Spleen (tissue), 7 donors: Measurements from ENCODE around the gene WDR7.

ENCODE experiments used
- CTCF ChIP-seq, 11 experiments: fragments of 200-600 bp in 7 of 11; fragments of 450-650 bp in 4 of 11; sonication (generic) in 4 of 11; IDR thresholded peaks in 8 of 11; conservative IDR thresholded peaks in 3 of 11; 1 replicate in 7 of 11; 2 replicates in 4 of 11; pipeline versions ENCODE4 v1.4.0 to v1.8.0; 2016 to 2021; ENCODE audit warnings: antibody characterized with exemption in 11 of 11, inconsistent platforms in 4 of 11, mild to moderate bottlenecking in 1 of 11
- POLR2AphosphoS5 ChIP-seq, 3 donors: sonication (generic); formaldehyde crosslinking; IDR thresholded peaks; one replicate each; pipeline ENCODE4 v1.5.1; 2017; ENCODE audit warnings: antibody characterized with exemption in 3 of 3
- donor health status: DM: no; HTN: no; CAD: no; lungs with moderate emphysema.
- donor health status: DM: no; HTN: no; CAD: no.
- donor health status: DM: no; HTN: no; CAD: no.

DNA sequence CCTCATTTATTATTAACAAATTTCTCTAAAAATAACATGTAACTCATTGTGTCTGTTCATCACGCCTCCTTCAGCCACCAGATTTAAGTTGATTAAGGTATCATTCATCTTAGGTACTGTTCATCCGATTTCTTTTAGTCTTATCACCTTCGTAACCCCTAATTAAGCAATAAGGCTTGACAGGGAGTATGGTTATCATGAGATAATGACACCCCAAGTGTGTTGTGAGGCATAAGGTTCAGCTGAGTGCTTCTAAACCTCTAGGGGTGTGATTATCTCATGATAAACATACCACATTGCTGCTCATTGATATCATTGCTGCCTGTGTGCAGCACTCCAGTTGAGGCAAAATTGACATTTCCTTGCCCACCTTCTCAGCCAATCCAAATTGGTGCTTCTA lies 336.9 kb downstream of the WDR7 start:
- TF ChIP-seq POLR2AphosphoS5 (IDR thresholded peaks at IDR 0.05) (no peak), CTCF (IDR thresholded peaks at IDR 0.05 in 8 of 11, conservative IDR thresholded peaks at IDR 0.05 in 3 of 11) (no peak)
